GM19397 (cell line): ENCODE measurements around the gene PHF24.

Experiments
- ATAC-seq: cut with Tn5 transposase; IDR thresholded peaks from one replicate; pipeline ENCODE4 v1.9.1; 2021; ENCODE audit warnings: mild to moderate bottlenecking, moderate library complexity; ENCODE audit not compliant: unreplicated experiment

Gene PHF24

GRCh38 chr9:34982361-34982760, 24.3 kb downstream of the PHF24 start:
- ATAC-seq = no peak

DNA sequence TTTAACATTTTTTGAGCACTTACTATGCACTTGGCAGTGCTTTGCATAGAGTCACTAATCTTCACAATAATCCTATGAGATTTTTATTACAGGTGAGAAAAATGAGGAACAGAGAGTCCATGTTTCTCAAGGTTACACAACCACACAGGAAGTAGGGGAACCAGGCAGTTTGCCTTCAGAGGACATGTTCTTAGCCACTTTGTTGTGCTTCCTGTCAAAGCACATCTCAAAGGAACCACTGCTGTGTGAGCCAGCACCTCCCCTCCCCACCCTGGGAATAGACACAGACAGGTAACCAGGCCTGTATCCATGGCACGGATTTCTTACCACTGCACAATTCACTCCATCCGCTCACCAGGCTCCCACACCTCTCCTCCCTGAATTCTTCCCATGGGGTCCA, 25.1 kb downstream of the PHF24 start:
- peak; percentile 52 for ATAC-seq

DNA sequence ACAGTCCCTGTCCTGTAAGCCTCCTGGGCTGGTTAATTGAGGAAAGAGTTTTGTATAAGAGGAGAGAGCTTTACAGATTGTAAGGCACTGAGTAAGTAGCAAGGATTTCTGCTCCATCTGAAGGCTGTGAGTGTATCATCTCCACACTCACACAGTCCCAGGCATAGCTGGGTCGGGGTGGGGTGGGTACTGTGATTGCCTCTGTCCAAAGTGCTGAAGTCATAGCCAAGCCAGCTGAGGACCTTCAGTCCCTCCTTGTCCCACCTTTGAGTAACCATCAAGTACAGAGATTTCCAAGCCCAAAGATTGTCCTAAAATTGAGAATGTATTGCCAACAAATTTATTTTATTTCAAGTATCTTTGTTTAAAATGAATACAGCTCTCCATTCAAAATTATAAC, 26.0 kb downstream of the PHF24 start:
- ATAC-seq = no peak

DNA sequence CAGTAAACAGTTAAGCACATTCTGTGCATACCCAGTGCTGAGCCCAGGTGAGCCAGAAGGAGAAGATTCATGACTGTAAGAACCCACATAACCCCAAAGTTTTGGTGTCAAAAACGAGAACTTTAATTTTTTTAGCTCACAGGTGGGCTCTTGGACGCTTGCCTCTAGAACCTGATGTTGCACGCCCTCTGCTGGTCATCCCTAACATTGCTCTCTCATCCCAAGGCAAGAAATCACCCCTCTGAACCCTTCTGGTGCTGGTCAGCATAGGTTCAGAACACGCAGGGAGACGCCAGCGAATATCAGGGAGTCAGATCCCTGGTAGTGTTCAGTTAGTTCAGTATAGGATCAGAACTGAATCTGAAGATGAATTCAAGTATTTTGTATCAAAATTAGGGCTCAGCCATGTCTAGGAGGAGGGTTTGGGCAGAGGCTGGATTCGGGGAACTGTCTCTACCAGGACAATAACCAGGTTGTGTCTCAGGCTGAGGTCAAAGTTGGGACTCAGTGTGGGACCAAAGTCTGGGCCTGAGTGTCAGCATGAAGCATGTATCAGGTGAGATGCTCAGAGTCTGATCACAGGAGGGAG, 27.3 kb downstream of the PHF24 start:
- no peak for ATAC-seq

DNA sequence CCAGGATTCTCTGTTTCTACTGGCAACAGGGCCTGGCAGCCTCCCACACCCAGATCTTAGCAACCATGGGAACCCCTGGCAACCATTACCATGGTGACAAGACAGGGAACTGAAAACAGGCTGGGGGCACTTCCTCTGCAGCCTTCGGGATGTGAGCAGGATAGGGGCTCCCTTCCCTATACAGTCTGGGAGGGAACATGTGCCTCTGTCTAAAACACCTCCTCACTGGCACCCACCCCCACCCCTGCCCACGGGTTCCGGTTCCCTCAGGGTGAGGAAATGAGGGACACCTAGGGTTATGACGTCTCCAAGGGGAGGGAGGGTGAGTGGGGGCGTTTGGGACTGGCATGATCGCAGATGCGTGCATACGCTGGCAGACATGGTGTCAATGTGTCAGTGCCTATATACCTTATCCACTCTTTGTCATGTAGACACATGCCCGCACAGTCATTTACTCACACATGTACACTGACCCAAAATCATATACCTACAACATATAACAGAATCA, 28.5 kb downstream of the PHF24 start:
- ATAC-seq = no peak

- ATAC-seq = no peak
Observed at GRCh38 chr9:34987160-34987901, 29.2 kb downstream of the PHF24 start.

GRCh38 chr9:34988218-34989002, 30.3 kb downstream of the PHF24 start:
- ATAC-seq = no peak

- peak; percentile 89 for ATAC-seq
Observed at GRCh38 chr9:34989003-34989945, 31.2 kb downstream of the PHF24 start, which contains the start of gene DNAJB5. TSS of gene DNAJB5 (plus strand) at chr9:34989745. CDS start at chr9:34990631, 886 bp downstream.

DNA sequence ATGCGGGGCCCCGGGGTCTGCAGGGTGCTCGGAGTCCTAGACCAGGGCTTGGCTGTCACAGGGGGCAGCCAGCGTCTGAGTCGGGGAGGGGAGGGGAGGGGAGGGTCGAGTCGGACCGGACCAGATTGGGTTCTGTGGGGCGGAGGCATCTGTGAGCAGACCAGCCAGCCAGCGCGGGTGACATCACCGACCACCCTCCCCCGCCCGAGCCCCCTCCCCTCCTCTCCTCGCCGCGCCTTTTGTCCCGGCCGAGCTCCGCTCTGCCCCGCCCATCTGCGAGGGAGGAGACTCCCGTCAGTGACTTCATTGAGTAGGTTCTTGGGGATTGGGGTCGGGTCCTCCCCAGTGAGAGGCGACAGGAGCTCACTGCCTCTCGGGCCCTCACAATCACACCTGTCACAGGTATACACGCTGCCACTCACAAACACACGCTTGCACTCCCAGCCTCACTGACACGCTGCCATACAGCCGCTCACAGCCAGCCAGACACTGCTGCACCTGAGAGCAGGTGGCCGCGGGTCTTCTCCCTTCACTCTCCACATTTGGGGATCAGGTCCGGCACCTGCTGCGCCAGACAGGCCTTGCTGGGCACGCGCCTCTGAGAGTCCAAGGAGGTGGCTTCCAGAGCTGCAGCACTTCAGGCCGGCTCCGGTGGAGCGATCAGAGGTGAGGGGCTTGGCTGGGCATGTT, 32.0 kb downstream of the PHF24 start:
- ATAC-seq = no peak

DNA sequence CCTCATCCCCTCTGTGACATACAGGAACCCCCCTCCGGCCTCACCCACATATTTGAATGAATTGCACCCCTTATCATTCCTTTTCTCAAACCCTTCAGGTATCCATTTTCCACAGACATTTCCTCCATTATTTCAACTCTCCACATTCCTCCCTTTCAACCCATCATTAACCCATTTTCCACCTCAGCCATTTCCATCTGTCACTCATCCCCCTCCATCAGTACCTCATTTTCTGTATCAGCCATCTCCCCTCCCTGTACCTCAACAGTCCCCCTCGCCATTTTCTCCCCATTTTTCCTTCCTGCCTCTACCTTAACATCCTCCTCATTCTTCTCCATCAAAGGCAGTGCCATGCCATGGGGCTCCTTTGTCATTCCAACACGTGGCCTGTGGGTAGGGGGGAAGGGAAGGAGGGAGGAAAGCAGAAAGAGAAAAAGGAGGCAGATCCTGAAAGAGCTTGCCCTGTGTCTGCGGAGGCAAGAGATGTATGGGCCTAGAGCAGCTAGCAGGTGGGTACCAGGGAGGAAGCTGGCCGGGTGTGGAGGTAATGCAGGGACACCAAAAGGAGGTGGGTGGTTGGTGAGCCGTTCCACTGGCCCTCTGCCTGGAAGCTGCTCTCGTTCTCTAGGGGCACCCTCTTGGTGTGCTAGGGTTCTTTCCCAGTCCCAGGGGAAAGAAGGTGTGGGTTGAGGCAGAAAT, 33.0 kb downstream of the PHF24 start:
- ATAC-seq = no peak

DNA sequence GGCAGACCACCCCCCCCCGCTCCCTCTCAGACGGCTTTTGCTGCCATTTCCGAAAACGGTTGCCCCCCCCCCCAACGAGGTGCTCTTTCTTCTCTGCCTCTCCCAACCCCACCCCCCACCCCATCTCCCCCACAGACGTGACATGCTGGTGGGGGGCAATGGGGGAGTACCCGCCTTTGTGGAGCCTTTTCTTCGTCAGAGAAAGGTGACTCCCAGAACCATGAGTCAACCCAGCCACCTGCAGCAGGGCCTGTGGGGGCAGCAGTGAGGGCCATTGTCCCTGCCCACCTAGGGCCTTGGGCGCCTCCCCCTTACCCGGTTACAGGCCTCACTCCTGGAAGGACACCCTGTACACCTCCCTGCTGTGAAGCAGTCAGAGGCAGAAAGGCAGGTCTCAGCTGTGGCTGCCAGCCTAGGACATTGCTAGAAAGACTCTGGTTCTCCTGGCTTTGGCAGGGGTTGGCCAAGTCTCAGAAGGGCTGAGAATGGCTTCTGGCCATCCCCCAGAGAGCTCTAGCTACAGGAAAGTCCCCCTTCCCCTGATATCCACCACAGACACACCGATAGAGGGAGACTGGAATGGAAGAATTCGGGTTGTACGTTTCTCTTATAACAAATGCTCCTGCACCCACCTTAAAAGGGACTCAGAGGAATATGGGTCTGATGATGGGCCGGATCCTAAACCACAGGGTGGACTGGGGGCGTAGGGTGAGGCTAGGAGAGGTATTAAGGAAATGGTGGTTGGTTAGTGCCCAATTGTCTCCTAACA, 33.7 kb downstream of the PHF24 start:
- no peak for ATAC-seq

GRCh38 chr9:34992376-34992951, 34.4 kb downstream of the PHF24 start:
- no peak for ATAC-seq

DNA sequence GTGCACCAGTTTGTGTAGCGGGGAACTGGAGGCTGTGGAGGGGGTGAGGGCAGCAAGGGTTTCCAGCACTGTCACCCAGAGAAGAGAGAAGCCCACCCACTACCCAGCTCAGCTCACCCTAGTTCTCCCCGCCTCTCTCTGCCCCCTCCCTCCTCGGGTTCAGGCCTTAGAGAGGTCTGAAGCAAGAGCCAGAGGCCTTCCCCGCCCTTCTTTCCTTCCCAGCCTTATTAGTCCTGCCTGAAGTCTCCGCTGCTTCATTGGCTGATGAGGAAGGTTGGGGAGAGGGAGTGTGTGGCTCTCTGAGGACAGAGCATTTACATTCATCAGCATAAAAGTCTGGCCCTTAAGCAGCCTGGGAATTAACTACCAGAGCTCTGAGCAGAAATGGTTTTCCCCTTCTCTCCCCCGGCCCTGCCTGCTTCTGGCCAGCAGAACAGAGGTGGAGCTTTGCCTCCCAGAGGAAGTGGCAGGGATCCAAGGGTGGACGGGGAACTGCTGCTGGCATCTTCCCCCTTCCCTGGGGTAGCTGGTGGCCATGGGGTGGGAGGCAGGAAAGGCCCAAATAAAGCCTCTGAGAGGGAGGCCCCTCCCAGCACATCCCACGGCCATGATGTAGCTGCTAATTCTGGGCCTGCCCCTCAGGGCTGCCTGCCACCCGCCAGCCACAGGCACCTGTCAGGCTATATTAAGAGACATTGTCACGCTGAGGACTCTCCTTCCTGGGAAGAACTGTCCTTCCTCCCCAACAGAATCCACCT, 35.6 kb downstream of the PHF24 start:
- ATAC-seq = no peak

- no peak for ATAC-seq
Observed at GRCh38 chr9:34994260-34994899, 36.3 kb downstream of the PHF24 start.

DNA sequence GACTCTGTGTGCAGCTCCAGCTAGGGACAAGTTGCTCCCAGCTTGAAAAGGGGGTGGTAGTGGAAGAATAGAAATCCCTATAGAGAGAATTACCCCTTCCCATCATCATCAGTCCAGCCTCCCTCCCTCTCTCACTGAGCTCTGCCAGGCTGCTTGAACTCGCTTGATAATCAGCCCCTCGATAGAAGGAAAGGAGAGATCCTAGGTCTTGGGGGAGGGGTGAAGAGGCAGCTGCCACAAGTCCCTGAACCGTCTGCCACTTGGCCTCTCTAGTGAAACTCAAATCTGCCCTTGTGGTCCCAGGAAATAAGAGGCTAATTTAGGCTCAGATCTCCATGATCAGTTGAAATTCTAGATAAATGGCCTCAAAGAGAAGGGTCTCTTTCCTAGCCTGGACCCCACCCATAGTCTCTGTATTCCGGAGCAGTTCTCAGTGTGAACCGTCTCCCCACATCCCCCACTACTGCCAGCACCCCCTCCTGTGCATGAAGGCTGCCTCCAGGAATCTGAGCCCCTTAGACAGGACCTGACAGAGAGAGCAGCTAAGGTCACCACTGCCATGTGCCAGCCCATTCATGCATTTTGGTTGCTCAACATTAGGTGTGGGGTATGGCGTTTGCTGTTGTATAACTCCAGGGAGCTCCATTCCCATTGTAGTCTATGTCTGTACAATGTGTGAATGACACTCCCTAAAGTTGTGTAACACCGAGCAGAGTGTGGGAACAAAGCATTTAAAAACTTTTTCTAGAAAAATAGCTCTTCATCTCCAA, 37.0 kb downstream of the PHF24 start:
- no peak for ATAC-seq

GRCh38 chr9:34995670-34996060, 37.6 kb downstream of the PHF24 start:
- ATAC-seq = no peak
